ENCODE results near the gene PLSCR1. TPM values are rescaled to one million over a fixed set of nuclear protein-coding genes. Genes with fewer than 3 reads are reported as not detected.

The PLSCR1 gene
- total and polyA plus RNA-seq, 9 of the 15 experiments (the other 6 are each of a cell fraction or from before 2014, with no cell fraction given), result 40.6 to 122 (median 69.1) TPM

GRCh38 chr3:146547235-146547835 is 2.9 kb upstream of the PLSCR1 start:
- intact Hi-C loops (cut with micrococcal nuclease) (no loop called here), in situ Hi-C loops (cut with MboI) (no loop called here)
- Histone ChIP-seq H3K4me3 (no peak overlapping the region), H3K4me2 (ENCODE audit: insufficient read depth, low read length) (no peak overlapping the region), H3K9ac (ENCODE audit: insufficient read depth in 1 of 2, low read depth in 2 of 2, low read length in 2 of 2) (no peak overlapping the region), H3K27ac (ENCODE audit: extremely low read depth, low read depth, low read length) (no peak overlapping the region), H3K9me1 (ENCODE audit: control insufficient read depth, insufficient read depth, low read length) (no peaks in the 10 kb centered on the region), H3K27me3 (ENCODE audit: control insufficient read depth in 2 of 2, insufficient read depth in 2 of 2, low read length in 2 of 2) (no peaks in the 10 kb centered on the region), H3K9me3 (replicated peaks; ENCODE audit: control insufficient read depth, insufficient read depth, low read depth, low read length) (no peaks in the 10 kb centered on the region), H3K79me2 (ENCODE audit: control insufficient read depth, insufficient read depth, low read length) (peaks cover 30% of the 10 kb centered on the region), H2AFZ (ENCODE audit: low read depth, low read length) (no peak overlapping the region), H4K20me1 (replicated peaks; ENCODE audit: control insufficient read depth, insufficient read depth, low read length) (no peaks in the 10 kb centered on the region), H3K4me1 (replicated peaks in 1 of 2; ENCODE audit: control insufficient read depth in 2 of 2, insufficient read depth in 2 of 2, low read length in 2 of 2) (peaks cover 4 to 11% of the 10 kb centered on the region in 2 experiments; a peak in 4 of 5 replicates), H3K36me3 (ENCODE audit: control insufficient read depth, insufficient read depth, low read length) (no peaks in the 10 kb centered on the region; the same call in 1 of the 3 replicates)
- ChIA-PET POLR2A (no interaction called here), CTCF (ENCODE audit: low intra/inter-chr PET ratio) (no interaction called here)
- no peak for ATAC-seq
- FAIRE-seq, result no peak
- no TSS peak for BruUV-seq (replicated peaks)
- no peak for DNase-seq (ENCODE audit: extremely low read depth in 1 of 4, low spot score in 3 of 4)
- TF ChIP-seq PCBP2 (IDR thresholded peaks at IDR 0.05; ENCODE audit: low read depth, low read length, poor library complexity, severe bottlenecking) (no peak), MYBL2 (IDR thresholded peaks at IDR 0.05; ENCODE audit: low read depth) (no peak), MYBL2 (CRISPR knock-in tag; IDR thresholded peaks at IDR 0.05; ENCODE audit: borderline replicate concordance) (no peak), BCOR (IDR thresholded peaks at IDR 0.05) (no peak), ZNF79 (CRISPR knock-in tag; IDR thresholded peaks at IDR 0.05; ENCODE audit: low read depth) (no peak), ZSCAN29 (IDR thresholded peaks at IDR 0.05) (no peak), ZBTB17 (CRISPR knock-in tag; IDR thresholded peaks at IDR 0.05) (no peak), NCOA4 (IDR thresholded peaks at IDR 0.05; ENCODE audit: partially characterized antibody) (no peak), MGA (IDR thresholded peaks at IDR 0.05) (no peak), LARP7 (IDR thresholded peaks at IDR 0.05) (no peak)

Data from K562 (cell line).